KMS-11 (cell line): ENCODE measurements around the gene SRP9.

Experiments used
- H2AFZ ChIP-seq: fragments of 200-600 bp; sonication (generic); 2 replicates; pipeline ENCODE4 v1.6.1; 2016; ENCODE audit warnings: antibody characterized with exemption, mixed run types, low read depth
- H3K27ac ChIP-seq: fragments of 200-600 bp; sonication (generic); 2 replicates; pipeline ENCODE4 v1.6.1; 2016; ENCODE audit warnings: mild to moderate bottlenecking, mixed run types
- H3K27me3 ChIP-seq: fragments of 200-600 bp; sonication (generic); 2 replicates; pipeline ENCODE4 v1.6.1; 2017; ENCODE audit warnings: mild to moderate bottlenecking, low read depth, mixed run types, moderate library complexity; ENCODE audit not compliant: insufficient read depth
- H3K36me3 ChIP-seq: fragments of 200-600 bp; sonication (generic); 2 replicates; pipeline ENCODE4 v1.6.1; 2017; ENCODE audit warnings: mild to moderate bottlenecking, mixed run types; ENCODE audit not compliant: insufficient read depth
- H3K4me1 ChIP-seq: fragments of 200-600 bp; sonication (generic); 2 replicates; pipeline ENCODE4 v1.6.1; 2016; ENCODE audit warnings: mild to moderate bottlenecking, low read depth, mixed run types; ENCODE audit not compliant: poor library complexity, severe bottlenecking
- H3K4me2 ChIP-seq: fragments of 200-600 bp; sonication (generic); 2 replicates; pipeline ENCODE4 v1.7.0; 2016; ENCODE audit warnings: mild to moderate bottlenecking, mixed run types
- H3K4me3 ChIP-seq: fragments of 200-600 bp; sonication (generic); IDR thresholded peaks from 2 replicates; pipeline ENCODE4 v1.6.1; 2017; ENCODE audit warnings: low read depth, low read length, mixed read lengths; ENCODE audit not compliant: insufficient read depth
- H3K79me2 ChIP-seq: fragments of 200-600 bp; sonication (generic); 2 replicates; pipeline ENCODE4 v1.6.1; 2016; ENCODE audit warnings: low read depth, mixed run types; ENCODE audit not compliant: insufficient read depth
- H3K9ac ChIP-seq: fragments of 200-600 bp; sonication (generic); 2 replicates; pipeline ENCODE4 v1.6.1; 2016; ENCODE audit warnings: mild to moderate bottlenecking, mixed run types
- H4K20me1 ChIP-seq: fragments of 200-600 bp; sonication (generic); 2 replicates; pipeline ENCODE4 v1.6.1; 2016; ENCODE audit warnings: mild to moderate bottlenecking, mixed run types; ENCODE audit not compliant: insufficient read depth
- TF ChIP-seq, protein P1 (sequence below): fragments of 200-600 bp; sonication (generic); conservative IDR thresholded peaks from 2 replicates; pipeline ENCODE4 v1.6.1; 2017; ENCODE audit warnings: low read depth, mild to moderate bottlenecking, antibody characterized with exemption, low read length, moderate library complexity, mixed read lengths

The SRP9 gene

DNA sequence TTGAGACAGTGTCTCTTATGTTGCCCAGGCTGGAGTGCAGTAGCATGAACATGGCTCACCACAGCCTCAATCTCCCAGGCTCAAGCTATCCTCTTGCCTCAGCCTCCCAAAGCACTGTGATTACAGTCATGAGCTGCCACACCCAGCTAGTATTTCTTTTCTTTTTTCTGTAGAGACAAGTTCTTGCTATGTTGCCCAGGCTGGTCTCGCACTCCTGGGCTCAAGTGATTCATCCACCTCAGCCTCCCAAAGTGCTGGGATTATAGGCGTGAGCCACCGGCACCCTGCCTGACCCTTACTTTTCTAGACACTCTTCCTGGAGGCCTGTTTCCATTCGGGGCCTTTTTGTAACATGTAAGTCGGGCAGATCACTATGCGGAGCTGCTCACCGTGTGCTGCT, 30.1 kb upstream of the SRP9 start:
- Histone ChIP-seq H3K79me2 (no peaks in the 10 kb centered on the region), H2AFZ (no peak overlapping the region), H3K36me3 (no peaks in the 10 kb centered on the region), H3K27ac (no peak overlapping the region), H3K4me2 (no peak overlapping the region), H3K4me3 (no peak overlapping the region), H3K4me1 (peaks cover 15% of the 10 kb centered on the region), H3K27me3 (no peaks in the 10 kb centered on the region), H4K20me1 (no peaks in the 10 kb centered on the region), H3K9ac (no peak overlapping the region)
- TF ChIP-seq, protein P1, sequence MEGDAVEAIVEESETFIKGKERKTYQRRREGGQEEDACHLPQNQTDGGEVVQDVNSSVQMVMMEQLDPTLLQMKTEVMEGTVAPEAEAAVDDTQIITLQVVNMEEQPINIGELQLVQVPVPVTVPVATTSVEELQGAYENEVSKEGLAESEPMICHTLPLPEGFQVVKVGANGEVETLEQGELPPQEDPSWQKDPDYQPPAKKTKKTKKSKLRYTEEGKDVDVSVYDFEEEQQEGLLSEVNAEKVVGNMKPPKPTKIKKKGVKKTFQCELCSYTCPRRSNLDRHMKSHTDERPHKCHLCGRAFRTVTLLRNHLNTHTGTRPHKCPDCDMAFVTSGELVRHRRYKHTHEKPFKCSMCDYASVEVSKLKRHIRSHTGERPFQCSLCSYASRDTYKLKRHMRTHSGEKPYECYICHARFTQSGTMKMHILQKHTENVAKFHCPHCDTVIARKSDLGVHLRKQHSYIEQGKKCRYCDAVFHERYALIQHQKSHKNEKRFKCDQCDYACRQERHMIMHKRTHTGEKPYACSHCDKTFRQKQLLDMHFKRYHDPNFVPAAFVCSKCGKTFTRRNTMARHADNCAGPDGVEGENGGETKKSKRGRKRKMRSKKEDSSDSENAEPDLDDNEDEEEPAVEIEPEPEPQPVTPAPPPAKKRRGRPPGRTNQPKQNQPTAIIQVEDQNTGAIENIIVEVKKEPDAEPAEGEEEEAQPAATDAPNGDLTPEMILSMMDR: no peak

DNA sequence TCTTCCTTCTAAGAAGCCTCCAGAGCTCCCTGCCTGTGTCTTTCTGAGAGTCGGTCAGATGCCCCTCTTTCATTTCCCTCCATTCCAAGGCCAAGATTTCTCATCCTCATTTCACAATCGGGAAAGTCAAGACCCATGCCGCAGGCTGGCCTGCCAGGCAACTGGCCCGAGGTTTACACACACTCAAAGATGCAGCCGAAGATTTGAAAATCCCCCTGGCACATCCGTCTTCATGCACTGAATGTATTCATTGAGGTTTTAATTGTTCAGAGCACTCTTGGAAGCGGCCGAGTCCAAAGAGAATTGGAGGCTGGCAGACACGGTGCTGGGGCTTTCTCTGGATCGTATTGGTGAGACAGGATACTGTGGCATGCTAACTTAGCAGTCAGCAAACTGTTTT, 29.1 kb upstream of the SRP9 start:
- no peaks in the 10 kb centered on the region for H3K27me3 ChIP-seq
- H3K27ac ChIP-seq: no peak overlapping the region
- H3K79me2 ChIP-seq: no peaks in the 10 kb centered on the region
- TF ChIP-seq, protein P1: no peak
- H3K4me1 ChIP-seq: peaks cover 15% of the 10 kb centered on the region
- H3K9ac ChIP-seq: no peak overlapping the region
- H2AFZ ChIP-seq: no peak overlapping the region
- no peak overlapping the region for H3K4me3 ChIP-seq
- no peaks in the 10 kb centered on the region for H4K20me1 ChIP-seq
- H3K36me3 ChIP-seq: no peaks in the 10 kb centered on the region
- no peak overlapping the region for H3K4me2 ChIP-seq

DNA sequence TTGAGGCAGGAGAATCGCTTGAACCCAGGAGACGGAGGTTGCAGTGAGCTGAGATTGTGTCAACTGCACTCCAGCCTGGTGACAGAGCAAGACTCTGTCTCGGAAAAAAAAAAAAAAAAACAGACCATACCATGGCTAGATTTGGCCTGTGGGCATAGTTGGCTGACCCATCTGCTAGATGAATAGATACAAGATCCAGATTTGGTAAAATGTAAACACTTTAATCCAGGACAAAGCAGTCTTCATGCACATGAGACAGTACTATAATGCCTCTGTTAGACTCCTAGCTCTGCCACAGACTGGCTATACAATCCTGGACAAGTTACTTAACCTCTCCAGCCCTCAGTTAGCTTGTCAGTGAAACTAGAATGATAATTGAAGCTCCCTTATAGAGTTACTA, 27.9 kb upstream of the SRP9 start:
- no peak overlapping the region for H3K4me2 ChIP-seq

DNA sequence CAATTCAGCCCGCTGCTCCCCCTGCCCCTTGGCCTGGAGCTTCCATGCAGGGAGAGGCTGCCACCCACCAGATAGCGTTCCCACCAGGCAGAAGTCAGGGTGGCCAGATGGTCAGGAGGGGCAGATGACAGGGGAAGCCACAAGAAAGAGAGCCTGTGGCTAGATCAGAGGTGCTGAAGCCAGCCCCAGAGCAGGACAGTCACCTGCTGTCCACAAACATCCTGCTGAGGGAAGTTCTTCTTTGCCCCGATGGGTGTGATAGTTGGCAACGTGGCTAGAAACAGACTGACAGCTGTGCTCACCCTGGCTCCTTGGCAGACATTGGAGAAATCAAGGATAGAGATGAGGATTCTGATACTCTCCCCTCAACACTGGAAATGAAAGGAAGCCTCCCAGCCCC, 27.2 kb upstream of the SRP9 start:
- H4K20me1 ChIP-seq: no peaks in the 10 kb centered on the region
- no peak overlapping the region for H3K4me3 ChIP-seq
- no peaks in the 10 kb centered on the region for H3K79me2 ChIP-seq
- H3K9ac ChIP-seq: no peak overlapping the region
- H3K4me1 ChIP-seq: peaks cover 8% of the 10 kb centered on the region
- H3K36me3 ChIP-seq: no peaks in the 10 kb centered on the region
- H3K4me2 ChIP-seq: no peak overlapping the region
- no peak overlapping the region for H2AFZ ChIP-seq
- TF ChIP-seq, protein P1: no peak
- no peaks in the 10 kb centered on the region for H3K27me3 ChIP-seq
- H3K27ac ChIP-seq: no peak overlapping the region

More for the DNA sequence above, 27.9 kb upstream of the SRP9 start:
- no peaks in the 10 kb centered on the region for H3K79me2 ChIP-seq
- no peaks in the 10 kb centered on the region for H4K20me1 ChIP-seq
- no peaks in the 10 kb centered on the region for H3K36me3 ChIP-seq
- TF ChIP-seq, protein P1: no peak
- H3K27ac ChIP-seq: no peak overlapping the region
- H3K4me3 ChIP-seq: no peak overlapping the region
- peaks cover 8% of the 10 kb centered on the region for H3K4me1 ChIP-seq
- H3K27me3 ChIP-seq: no peaks in the 10 kb centered on the region
- H3K9ac ChIP-seq: no peak overlapping the region
- no peak overlapping the region for H2AFZ ChIP-seq
